Measurements from ENCODE around the gene COL21A1.

GRCh38 chr6:56087421-56087820 lies 160.0 kb downstream of the COL21A1 start:
- no peak for TF ChIP-seq POLR2A (IDR thresholded peaks at IDR 0.05)
- TF ChIP-seq, protein P1, sequence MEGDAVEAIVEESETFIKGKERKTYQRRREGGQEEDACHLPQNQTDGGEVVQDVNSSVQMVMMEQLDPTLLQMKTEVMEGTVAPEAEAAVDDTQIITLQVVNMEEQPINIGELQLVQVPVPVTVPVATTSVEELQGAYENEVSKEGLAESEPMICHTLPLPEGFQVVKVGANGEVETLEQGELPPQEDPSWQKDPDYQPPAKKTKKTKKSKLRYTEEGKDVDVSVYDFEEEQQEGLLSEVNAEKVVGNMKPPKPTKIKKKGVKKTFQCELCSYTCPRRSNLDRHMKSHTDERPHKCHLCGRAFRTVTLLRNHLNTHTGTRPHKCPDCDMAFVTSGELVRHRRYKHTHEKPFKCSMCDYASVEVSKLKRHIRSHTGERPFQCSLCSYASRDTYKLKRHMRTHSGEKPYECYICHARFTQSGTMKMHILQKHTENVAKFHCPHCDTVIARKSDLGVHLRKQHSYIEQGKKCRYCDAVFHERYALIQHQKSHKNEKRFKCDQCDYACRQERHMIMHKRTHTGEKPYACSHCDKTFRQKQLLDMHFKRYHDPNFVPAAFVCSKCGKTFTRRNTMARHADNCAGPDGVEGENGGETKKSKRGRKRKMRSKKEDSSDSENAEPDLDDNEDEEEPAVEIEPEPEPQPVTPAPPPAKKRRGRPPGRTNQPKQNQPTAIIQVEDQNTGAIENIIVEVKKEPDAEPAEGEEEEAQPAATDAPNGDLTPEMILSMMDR (IDR thresholded peaks at IDR 0.05): no peak
